ENCODE data around the gene CLTCL1. TPM values are rescaled to one million over a fixed set of nuclear protein-coding genes. Genes with fewer than 3 reads are reported as not detected.
"Not testable (repeated sequence)": the region's sequence is repeated elsewhere in the genome, so short reads cannot be mapped to it uniquely, and the experiment has no call there.

The CLTCL1 gene
- 3.4 TPM for total RNA-seq

GRCh38 chr22:19291580-19292457 lies at the start of gene CLTCL1:
TSS of gene CLTCL1 (minus strand) at chr22:19291719. CDS start at chr22:19291641, 78 bp downstream.
- DNase-seq (ENCODE audit: low spot score), result peak; percentile 72

GRCh38 chr22:19337137-19337536 lies 45.6 kb upstream of the CLTCL1 start:
- no peak for DNase-seq (ENCODE audit: low spot score)

DNA sequence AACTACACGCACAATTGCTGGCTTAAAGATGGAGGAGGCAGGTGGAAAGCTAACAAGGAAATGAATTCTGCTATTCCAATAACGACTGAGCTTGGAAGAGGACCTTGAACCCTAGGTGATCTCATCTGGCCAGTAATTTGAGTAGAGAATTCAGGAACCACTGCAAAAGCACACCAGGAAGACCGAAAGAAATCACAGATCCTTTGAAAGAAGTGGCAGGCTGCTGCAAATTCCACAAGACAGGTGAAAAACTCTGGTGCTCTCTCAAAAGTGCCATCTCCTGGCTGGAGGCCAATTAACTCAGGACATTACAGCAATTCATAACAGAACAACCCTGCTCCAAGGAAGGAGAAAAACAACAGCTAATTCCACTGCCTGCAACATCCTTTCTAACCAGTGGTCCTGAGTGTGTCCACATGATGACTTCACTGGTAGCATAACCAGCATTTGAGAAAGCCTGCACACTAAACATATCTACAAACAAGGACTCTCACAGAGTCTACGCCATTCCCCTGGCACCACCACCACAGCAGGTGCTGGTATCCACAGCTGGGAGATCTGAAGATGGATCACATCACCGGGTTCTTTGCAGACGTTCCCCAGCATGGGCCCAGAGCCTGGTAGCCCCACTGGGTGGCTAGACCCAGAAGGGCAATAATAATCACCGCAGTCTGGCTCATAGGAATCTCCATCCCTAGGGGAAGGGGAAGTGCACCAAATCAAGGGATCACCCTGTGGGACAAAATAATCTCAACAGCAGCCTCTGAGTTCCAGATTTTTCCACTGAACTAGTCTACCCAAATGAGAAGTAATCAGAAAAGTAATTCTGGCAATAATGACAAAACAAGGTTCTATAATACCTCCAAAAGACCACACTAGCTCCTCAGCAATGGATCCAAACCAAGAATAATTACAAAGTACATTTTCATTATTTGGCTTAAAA lies 44.9 kb upstream of the CLTCL1 start:
- peak; percentile 23 for DNase-seq (ENCODE audit: low spot score)

GRCh38 chr22:19331975-19332374 lies 40.5 kb upstream of the CLTCL1 start:
- DNase-seq (ENCODE audit: low spot score), result no peak

DNA sequence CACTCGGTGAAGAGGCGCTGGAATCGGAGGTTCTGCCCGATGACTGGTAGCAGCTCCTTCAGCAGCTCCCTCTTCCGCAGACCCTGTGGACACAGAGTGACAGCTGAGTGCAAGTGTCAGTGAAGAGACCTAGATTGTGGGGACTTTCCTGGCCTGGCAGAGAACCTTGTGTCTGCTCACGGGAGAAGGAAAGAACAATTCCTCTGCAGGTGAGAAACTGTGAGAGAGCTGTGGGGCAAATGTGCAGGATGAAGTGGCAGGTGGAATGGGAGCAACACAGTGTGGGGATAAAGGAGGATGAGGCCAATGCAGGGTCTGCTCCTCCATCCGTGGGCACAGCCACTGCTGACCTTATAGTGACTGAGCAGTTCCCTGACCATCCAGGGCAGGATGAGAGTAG lies 40.0 kb upstream of the CLTCL1 start:
- no peak for DNase-seq (ENCODE audit: low spot score)

DNA sequence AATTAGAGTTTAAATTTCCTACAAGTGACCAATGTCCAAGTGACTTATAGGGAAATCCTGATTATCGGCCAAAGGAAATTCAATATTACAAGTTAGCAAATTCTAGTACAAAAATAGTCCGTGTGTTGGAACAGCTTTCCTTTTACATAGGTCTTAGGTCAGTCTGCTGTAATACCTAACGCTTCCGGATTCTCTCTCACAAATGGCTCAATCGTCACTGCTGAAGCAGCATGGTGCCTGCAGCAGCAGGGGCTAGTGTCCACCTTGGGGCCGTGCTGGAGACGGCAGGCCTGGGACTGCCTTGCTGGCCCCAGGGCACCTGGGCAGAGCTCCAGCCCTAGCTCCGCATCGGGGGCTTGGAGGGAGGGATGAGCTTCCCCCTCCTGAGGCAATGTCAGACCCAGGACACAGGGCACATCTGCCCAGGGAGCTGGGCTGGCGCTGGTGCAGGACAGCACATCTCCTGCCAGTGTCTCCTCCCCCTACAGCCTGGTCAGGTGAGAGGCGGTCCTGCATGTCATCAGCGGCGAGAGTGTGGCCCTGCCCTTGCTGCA lies 39.4 kb upstream of the CLTCL1 start:
- DNase-seq (ENCODE audit: low spot score), result no peak

- not testable (repeated sequence) for DNase-seq (ENCODE audit: low spot score)
Measured at GRCh38 chr22:19330205-19330604, 38.7 kb upstream of the CLTCL1 start.

DNA sequence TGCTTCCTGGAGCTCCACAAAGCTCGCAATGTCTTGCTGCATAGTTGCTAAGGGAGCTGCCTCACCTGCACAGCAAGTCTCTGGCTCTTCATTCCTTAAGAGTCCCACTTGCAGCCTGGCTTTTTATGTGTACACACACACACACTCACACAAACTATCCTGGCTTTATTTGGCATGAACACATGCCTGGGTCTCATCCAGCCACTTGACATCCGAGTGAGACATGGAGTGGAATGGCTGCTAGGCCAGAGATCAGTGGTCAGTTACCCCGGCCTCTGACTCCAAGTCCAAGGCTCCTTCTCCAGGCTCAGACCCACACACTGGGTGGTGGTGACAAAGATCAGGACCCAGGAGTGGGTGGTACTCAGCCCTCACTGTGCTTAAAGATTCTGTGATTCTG lies 37.9 kb upstream of the CLTCL1 start:
- no peak for DNase-seq (ENCODE audit: low spot score)

DNA sequence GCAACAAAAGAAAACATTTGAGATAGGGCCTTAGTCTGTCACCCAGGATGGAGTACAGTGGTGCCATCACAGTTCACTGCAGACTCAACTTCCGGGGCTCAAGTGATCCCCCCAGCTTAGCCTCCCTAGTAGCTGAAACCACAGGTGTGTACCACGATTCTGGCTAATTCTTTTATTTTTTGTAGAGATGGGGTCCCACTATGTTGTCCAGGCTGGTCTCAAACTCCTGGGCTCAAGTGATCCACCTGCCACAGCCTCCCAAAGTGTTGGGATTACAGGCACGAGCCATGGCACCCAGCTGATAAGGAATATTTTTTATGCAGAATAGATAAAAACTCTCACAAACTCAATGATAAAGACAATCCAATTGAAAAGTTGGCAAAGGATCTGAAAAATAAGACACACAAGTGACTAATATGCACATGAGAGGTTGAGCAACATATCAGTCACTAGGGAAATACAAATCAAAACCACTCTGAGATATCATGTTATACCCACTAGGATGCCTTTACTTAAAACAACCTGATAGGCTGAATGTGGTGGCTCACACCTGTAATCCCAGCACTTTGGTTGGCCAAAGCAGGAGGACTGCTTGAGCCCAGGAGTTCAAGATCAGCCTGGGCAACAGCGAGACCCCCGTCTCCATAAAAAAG lies 33.9 kb upstream of the CLTCL1 start:
- no peak for DNase-seq (ENCODE audit: low spot score)

DNA sequence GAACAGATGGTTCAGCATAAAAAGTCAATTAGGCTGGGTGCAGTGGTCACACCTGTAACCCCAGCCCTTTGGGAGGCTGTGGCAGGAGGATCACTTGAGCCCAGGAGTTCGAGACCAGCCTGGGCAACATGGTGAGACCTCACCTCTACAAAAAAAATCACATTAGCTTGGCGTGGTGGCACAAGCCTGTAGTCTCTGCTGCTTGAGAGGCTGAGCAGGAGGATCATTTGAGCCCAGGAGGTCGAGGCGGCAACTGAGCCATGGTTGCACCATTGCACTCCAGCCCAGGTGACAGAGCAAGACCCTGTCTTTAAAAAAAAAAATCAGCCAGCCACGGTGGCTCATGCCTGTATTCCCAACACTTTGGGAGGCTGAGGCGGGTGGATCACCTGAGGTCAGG lies 31.9 kb upstream of the CLTCL1 start:
- DNase-seq (ENCODE audit: low spot score), result not testable (repeated sequence)

DNA sequence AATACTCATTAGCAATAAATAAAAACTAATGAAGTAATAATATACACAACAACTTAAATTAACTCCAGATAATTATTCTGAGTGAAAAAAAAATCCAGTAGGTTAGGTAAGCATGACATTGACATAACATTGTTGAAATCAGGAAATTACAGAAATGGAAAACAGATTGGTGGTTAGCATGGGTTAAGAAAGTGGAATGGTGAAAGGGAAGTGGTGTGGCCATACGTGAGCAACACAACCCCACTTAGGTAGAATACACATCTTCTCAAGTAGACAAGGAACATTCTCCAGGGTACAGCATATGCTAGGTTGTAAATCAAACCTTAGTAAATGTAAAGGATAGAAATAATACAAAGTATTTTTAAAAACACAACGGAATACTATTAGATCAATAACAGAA lies 30.2 kb upstream of the CLTCL1 start:
- DNase-seq (ENCODE audit: low spot score), result no peak

DNA sequence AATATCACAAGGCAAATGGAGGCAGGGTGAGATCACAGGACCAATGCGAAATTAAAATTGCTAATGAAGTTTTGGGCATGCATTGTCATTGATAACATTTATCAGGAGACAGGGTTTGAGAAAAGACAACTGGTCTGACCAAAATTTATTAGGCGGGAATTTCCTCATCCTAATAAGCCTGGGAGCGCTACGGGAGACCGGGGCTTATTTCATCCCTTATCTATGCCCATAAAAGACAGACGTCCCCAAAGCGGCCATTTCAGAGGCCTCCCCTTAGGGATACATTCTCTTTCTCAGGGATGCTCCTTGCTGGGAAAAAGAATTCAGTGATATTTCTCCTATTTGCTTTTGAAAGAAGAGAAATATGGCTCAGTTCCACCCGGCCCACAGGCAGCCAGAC lies 28.6 kb upstream of the CLTCL1 start:
- DNase-seq (ENCODE audit: low spot score), result not testable (repeated sequence)

GRCh38 chr22:19319281-19319680 lies 27.8 kb upstream of the CLTCL1 start:
- DNase-seq (ENCODE audit: low spot score), result no peak

DNA sequence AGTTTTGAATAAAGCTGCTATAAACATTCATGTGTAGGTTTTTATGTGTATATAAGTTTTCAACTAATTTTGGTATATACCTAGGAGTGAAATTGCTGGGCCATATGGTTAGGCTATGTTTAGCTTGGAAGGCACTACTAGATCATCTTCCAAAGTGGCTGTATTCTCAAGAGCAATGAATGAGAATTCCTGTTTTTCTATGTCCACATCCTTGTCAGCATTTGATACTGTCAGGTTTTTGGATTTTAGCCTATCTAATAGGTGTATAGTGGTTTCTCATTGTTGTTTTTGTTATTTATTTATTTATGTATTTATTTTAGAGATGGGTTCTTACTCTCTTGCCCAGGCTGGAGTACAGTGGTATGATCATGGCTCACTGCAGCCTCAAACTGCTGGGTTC lies 26.3 kb upstream of the CLTCL1 start:
- DNase-seq (ENCODE audit: low spot score), result no peak

DNA sequence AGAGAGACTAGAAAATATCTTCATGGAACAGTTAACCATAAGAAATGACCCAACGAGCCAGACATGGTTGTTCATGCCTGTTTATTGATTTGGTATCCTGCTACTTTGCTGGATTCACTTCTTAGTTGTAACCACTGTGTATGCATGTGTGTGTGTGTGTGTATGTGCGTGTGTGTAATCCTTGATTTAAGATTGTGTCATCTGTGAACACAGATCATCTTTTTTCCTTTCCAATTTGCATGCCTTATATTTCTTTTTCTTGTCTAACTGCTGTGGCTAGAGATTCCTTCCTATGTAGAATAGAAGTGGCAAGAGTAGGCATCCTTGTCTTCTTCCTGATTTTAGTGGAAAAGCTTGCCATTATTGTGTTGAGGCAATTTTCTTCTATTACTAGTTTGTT lies 16.4 kb upstream of the CLTCL1 start:
- no peak for DNase-seq (ENCODE audit: low spot score)

- not testable (repeated sequence) for DNase-seq (ENCODE audit: low spot score)
Measured at GRCh38 chr22:19306535-19306934, 15.0 kb upstream of the CLTCL1 start.

GRCh38 chr22:19304547-19304946 lies 13.0 kb upstream of the CLTCL1 start:
- DNase-seq (ENCODE audit: low spot score), result no peak

- no peak for DNase-seq (ENCODE audit: low spot score)
Measured at GRCh38 chr22:19303785-19304184, 12.3 kb upstream of the CLTCL1 start.

DNA sequence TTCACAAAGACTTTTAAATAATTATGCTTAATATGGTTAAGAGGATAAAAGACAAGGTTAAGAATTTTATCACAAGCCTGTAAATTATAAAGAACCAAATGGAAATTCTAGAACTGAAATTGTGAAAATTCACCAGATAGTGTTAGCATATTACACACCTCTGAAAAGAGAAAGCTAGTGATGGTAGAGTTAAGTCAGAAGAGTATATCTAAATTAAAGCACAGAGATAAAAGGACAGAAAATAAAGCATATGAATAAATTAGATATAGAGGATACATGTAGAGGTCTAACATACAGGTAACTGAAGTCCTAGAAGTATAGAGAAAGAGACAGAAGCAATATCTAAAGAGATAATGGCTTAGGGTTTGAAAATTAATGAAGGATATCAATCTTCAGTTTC lies 4.2 kb upstream of the CLTCL1 start:
- no peak for DNase-seq (ENCODE audit: low spot score)

- no peak for DNase-seq (ENCODE audit: low spot score)
Measured at GRCh38 chr22:19292458-19293230, 1.1 kb upstream of the CLTCL1 start.

DNA sequence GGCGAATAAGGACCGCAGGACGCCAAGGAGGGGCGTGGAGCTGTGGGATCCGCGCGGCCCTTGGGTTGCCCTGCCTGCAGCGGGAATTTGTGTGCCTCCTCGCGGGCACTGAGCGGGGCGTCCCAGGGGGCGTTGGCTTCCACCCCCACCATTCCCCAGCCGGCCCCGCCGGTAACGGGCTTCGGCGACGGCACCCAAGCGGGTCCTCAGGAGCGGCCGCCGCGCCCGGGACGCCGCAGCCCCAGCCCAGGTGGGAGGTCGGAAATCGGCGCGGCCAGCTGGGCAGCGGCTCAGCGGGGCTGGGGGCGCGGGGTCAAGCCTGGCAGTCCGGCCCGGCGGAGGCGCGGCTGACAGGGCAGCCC lies 320 bp downstream of the CLTCL1 start:
- no peak for DNase-seq (ENCODE audit: low spot score)
